Naive thymus-derived CD4-positive, alpha-beta T cell (primary cell): ENCODE data around the gene DCAF4. TPM values are rescaled to one million over a fixed set of nuclear protein-coding genes. Genes with fewer than 3 reads are reported as not detected.

Experiments used
- ATAC-seq: fragments of 150-1000 bp; cut with Tn5 transposase; 2 replicates; pipeline ENCODE4 v1.10.0; 2021; ENCODE audit warnings: mild to moderate bottlenecking, moderate library complexity
- CTCF ChIA-PET: fragments of 350-600 bp; sonication (Branson Sonifier 250); formaldehyde crosslinking; loops from one replicate; lab custom pipeline; 2021; ENCODE audit warnings: antibody characterized with exemption; lab: Charles Lee
- POLR2A ChIA-PET: fragments of 350-600 bp; sonication (Branson Sonifier 250); formaldehyde crosslinking; loops from one replicate; lab custom pipeline; 2021; ENCODE audit warnings: antibody characterized with exemption, inconsistent platforms; lab: Charles Lee
- DNase-seq, 9 donors: peaks; one replicate each; pipeline versions ENCODE4 v3.0.0 to v3.0.0-alpha.2; 2020 to 2022; ENCODE audit warnings: mixed read lengths in 1 of 9
- H3K27ac ChIP-seq: one replicate; pipeline ENCODE4 v1.7.0; 2013; ENCODE audit warnings: mild to moderate bottlenecking, low read depth, low read length, moderate library complexity
- H3K27me3 ChIP-seq, 2 donors: one replicate each; pipeline ENCODE4 v1.7.0; 2013; ENCODE audit warnings: low read length in 2 of 2, mild to moderate bottlenecking in 2 of 2, moderate library complexity in 2 of 2; ENCODE audit not compliant: control insufficient read depth in 2 of 2, insufficient read depth in 2 of 2
- H3K36me3 ChIP-seq, 3 experiments: 1 replicate in 2 of 3; 2 replicates in 1 of 3; pipeline ENCODE4 v1.7.0; 2013; ENCODE audit warnings: low read length in 3 of 3, mild to moderate bottlenecking in 3 of 3, moderate library complexity in 1 of 3; ENCODE audit not compliant: insufficient read depth in 3 of 3, control insufficient read depth in 2 of 3
- H3K4me1 ChIP-seq, 2 donors: one replicate each; pipeline ENCODE4 v1.7.0; 2013; ENCODE audit warnings: low read length in 2 of 2, mild to moderate bottlenecking in 2 of 2, moderate library complexity in 1 of 2; ENCODE audit not compliant: control insufficient read depth in 2 of 2, insufficient read depth in 2 of 2
- H3K4me3 ChIP-seq: 2 replicates; pipeline ENCODE4 v1.7.0; 2013; ENCODE audit warnings: mild to moderate bottlenecking, low read length
- H3K9me3 ChIP-seq, 3 experiments: 1 replicate in 2 of 3; 2 replicates in 1 of 3; pipeline ENCODE4 v1.7.0; 2013; ENCODE audit warnings: low read length in 3 of 3; ENCODE audit not compliant: control insufficient read depth in 2 of 3
- H3K27ac Mint-ChIP-seq, 9 donors: one replicate each; pipeline ENCODE4 v1.8.0; 2020 to 2022; ENCODE audit warnings: mixed read lengths in 9 of 9, mild to moderate bottlenecking in 8 of 9, moderate library complexity in 5 of 9, inconsistent platforms in 2 of 9
- H3K27me3 Mint-ChIP-seq, 5 donors: one replicate each; pipeline ENCODE4 v1.8.0; 2021 to 2022; ENCODE audit warnings: mixed read lengths in 5 of 5, mild to moderate bottlenecking in 1 of 5
- H3K36me3 Mint-ChIP-seq, 5 donors: one replicate each; pipeline ENCODE4 v1.8.0; 2020 to 2022; ENCODE audit warnings: mixed read lengths in 5 of 5, mild to moderate bottlenecking in 3 of 5, inconsistent platforms in 1 of 5
- H3K4me1 Mint-ChIP-seq, 7 donors: one replicate each; pipeline ENCODE4 v1.8.0; 2020 to 2022; ENCODE audit warnings: mixed read lengths in 7 of 7, mild to moderate bottlenecking in 3 of 7, inconsistent platforms in 1 of 7
- H3K4me3 Mint-ChIP-seq, 10 donors: one replicate each; pipeline ENCODE4 v1.8.0; 2020 to 2022; ENCODE audit warnings: mild to moderate bottlenecking in 10 of 10, mixed read lengths in 10 of 10, moderate library complexity in 6 of 10, inconsistent platforms in 2 of 10
- H3K9me3 Mint-ChIP-seq, 11 donors: one replicate each; pipeline ENCODE4 v1.8.0; 2020 to 2022; ENCODE audit warnings: mixed read lengths in 11 of 11, mild to moderate bottlenecking in 4 of 11, inconsistent platforms in 1 of 11, moderate library complexity in 1 of 11
- intact Hi-C, 2 donors: fragments of 100-400 bp; cut with micrococcal nuclease; formaldehyde crosslinking; loops; one replicate each; pipeline ENCODE4 v1.15.1; 2023
- polyA plus RNA-seq, 2 donors: library from polyadenylated mRNA; unstranded; fragments of 300-500 nt; fragmentation: Illumina TruSeq; gene quantifications; one replicate each; pipeline ENCODE4 v1.2.3, GENCODE V29; 2021
- total RNA-seq, 6 experiments: library from RNA in 5 of 6; stranded (reverse) in 5 of 6; gene quantifications; 1 replicate in 5 of 6; 2 replicates in 1 of 6; pipeline ENCODE4 v1.2.3 and lab custom pipeline; 2021 to 2026

The DCAF4 gene
- total and polyA plus RNA-seq, 7 experiments from 2014 or later: 6.8 to 37.8 (median 21.0) TPM

GRCh38 chr14:72881543-72881942 lies 44.7 kb upstream of the DCAF4 start:
- H3K9me3 Mint-ChIP-seq: peaks cover 0 to 7% (median 0%) of the 10 kb centered on the region in 11 donors
- H3K36me3 ChIP-seq: no peaks in the 10 kb centered on the region
- POLR2A ChIA-PET: no interaction called here
- H3K4me1 Mint-ChIP-seq: peaks cover 0 to 41% (median 0%) of the 10 kb centered on the region in 7 donors
- no peak overlapping the region for H3K4me3 ChIP-seq
- CTCF ChIA-PET: no interaction called here
- no peaks in the 10 kb centered on the region for H3K4me1 ChIP-seq
- ATAC-seq: no peak
- no peak overlapping the region for H3K27ac ChIP-seq
- no peaks in the 10 kb centered on the region for H3K27me3 ChIP-seq
- H3K27me3 Mint-ChIP-seq: peaks cover 0 to 9% (median 2%) of the 10 kb centered on the region in 5 donors
- no peaks in the 10 kb centered on the region for H3K9me3 ChIP-seq
- intact Hi-C loops: no loop called here
- no peak for DNase-seq
- H3K4me3 Mint-ChIP-seq: no peak overlapping the region
- H3K36me3 Mint-ChIP-seq: peaks cover 0 to 16% (median 0%) of the 10 kb centered on the region in 5 donors
- peak overlapping the region in 1 of 9 donors; percentile 27 for H3K27ac Mint-ChIP-seq

- peaks cover 0 to 17% (median 0%) of the 10 kb centered on the region in 5 donors for H3K36me3 Mint-ChIP-seq
- ChIA-PET CTCF (no interaction called here), POLR2A (no interaction called here)
These were observed 44.2 kb upstream of the DCAF4 start for GRCh38 chr14:72882047-72882446.

GRCh38 chr14:72882463-72882862 lies 43.8 kb upstream of the DCAF4 start:
- intact Hi-C loops: no loop called here
- Histone ChIP-seq H3K36me3 (no peaks in the 10 kb centered on the region), H3K9me3 (no peaks in the 10 kb centered on the region), H3K27me3 (no peaks in the 10 kb centered on the region), H3K4me3 (no peak overlapping the region), H3K27ac (no peak overlapping the region), H3K4me1 (no peaks in the 10 kb centered on the region)
- no peak overlapping the region for H3K27ac Mint-ChIP-seq
- ATAC-seq (no peak), DNase-seq (no peak)
- H3K9me3 Mint-ChIP-seq: peaks cover 0 to 7% (median 1%) of the 10 kb centered on the region in 11 donors
- CTCF ChIA-PET: no interaction called here
- peaks cover 0 to 19% (median 0%) of the 10 kb centered on the region in 5 donors for H3K36me3 Mint-ChIP-seq
- POLR2A ChIA-PET: no interaction called here
- H3K27me3 Mint-ChIP-seq: peaks cover 0 to 14% (median 2%) of the 10 kb centered on the region in 5 donors
- no peak overlapping the region for H3K4me3 Mint-ChIP-seq
- peaks cover 0 to 41% (median 0%) of the 10 kb centered on the region in 7 donors for H3K4me1 Mint-ChIP-seq

More at GRCh38 chr14:72882047-72882446, 44.2 kb upstream of the DCAF4 start:
- Mint-ChIP-seq H3K4me3 (no peak overlapping the region), H3K9me3 (peaks cover 0 to 7% (median 1%) of the 10 kb centered on the region in 11 donors), H3K27me3 (peaks cover 0 to 10% (median under 1%) of the 10 kb centered on the region in 5 donors), H3K27ac (no peak overlapping the region), H3K4me1 (peaks cover 0 to 41% (median 0%) of the 10 kb centered on the region in 7 donors)
- H3K9me3 ChIP-seq: no peaks in the 10 kb centered on the region
- no peaks in the 10 kb centered on the region for H3K27me3 ChIP-seq
- DNase-seq: no peak
- H3K27ac ChIP-seq: no peak overlapping the region
- H3K4me1 ChIP-seq: no peaks in the 10 kb centered on the region
- H3K4me3 ChIP-seq: no peak overlapping the region
- no peak for ATAC-seq
- intact Hi-C loops: no loop called here
- H3K36me3 ChIP-seq: no peaks in the 10 kb centered on the region

- no peak overlapping the region for H3K4me3 ChIP-seq
- ChIA-PET POLR2A (no interaction called here), CTCF (no interaction called here)
- DNase-seq (no peak), ATAC-seq (no peak)
- intact Hi-C loops: no loop called here
- no peaks in the 10 kb centered on the region for H3K27me3 ChIP-seq
- H3K27ac ChIP-seq: no peak overlapping the region
- Mint-ChIP-seq H3K36me3 (peaks cover 0 to 20% (median 0%) of the 10 kb centered on the region in 5 donors), H3K9me3 (peaks cover 0 to 7% (median 1%) of the 10 kb centered on the region in 11 donors), H3K27ac (no peak overlapping the region), H3K4me1 (peaks cover 0 to 42% (median 0%) of the 10 kb centered on the region in 7 donors), H3K27me3 (peaks cover 0 to 15% (median 2%) of the 10 kb centered on the region in 5 donors), H3K4me3 (no peak overlapping the region)
- H3K9me3 ChIP-seq: no peaks in the 10 kb centered on the region
- H3K36me3 ChIP-seq: no peaks in the 10 kb centered on the region
- no peaks in the 10 kb centered on the region for H3K4me1 ChIP-seq
These were observed 43.2 kb upstream of the DCAF4 start for GRCh38 chr14:72883109-72883508.

- H3K4me1 Mint-ChIP-seq: peaks cover 0 to 46% (median 0%) of the 10 kb centered on the region in 7 donors
- Histone ChIP-seq H3K36me3 (no peaks in the 10 kb centered on the region), H3K27ac (no peak overlapping the region), H3K4me3 (no peak overlapping the region), H3K9me3 (no peaks in the 10 kb centered on the region), H3K4me1 (no peaks in the 10 kb centered on the region), H3K27me3 (no peaks in the 10 kb centered on the region)
- no peak for ATAC-seq
- CTCF ChIA-PET: interaction anchor here (0.8 kb wide), 1 partner anchor 21 kb away, joined by 3 read pairs; no protein-coding TSS in a partner anchor
- H3K36me3 Mint-ChIP-seq: peaks cover 0 to 23% (median 0%) of the 10 kb centered on the region in 5 donors
- H3K27me3 Mint-ChIP-seq: peaks cover 0 to 22% (median 2%) of the 10 kb centered on the region in 5 donors
- intact Hi-C loops: no loop called here
- H3K9me3 Mint-ChIP-seq: peaks cover 0 to 7% (median 1%) of the 10 kb centered on the region in 11 donors
- H3K4me3 Mint-ChIP-seq: peak overlapping the region in 1 of 10 donors; percentile 31
- peak in 1 of 9 donors; percentile 23 for DNase-seq
- peak overlapping the region in 1 of 9 donors; percentile 30 for H3K27ac Mint-ChIP-seq
- POLR2A ChIA-PET: no interaction called here
These were observed 42.3 kb upstream of the DCAF4 start for GRCh38 chr14:72883961-72884360.

GRCh38 chr14:72884386-72884785 lies 41.9 kb upstream of the DCAF4 start:
- DNase-seq: no peak
- Mint-ChIP-seq H3K4me1 (peaks cover 0 to 46% (median 0%) of the 10 kb centered on the region in 7 donors), H3K27ac (no peak overlapping the region), H3K36me3 (peaks cover 0 to 23% (median 0%) of the 10 kb centered on the region in 5 donors), H3K27me3 (peaks cover 0 to 27% (median 4%) of the 10 kb centered on the region in 5 donors), H3K9me3 (peaks cover 0 to 7% (median 1%) of the 10 kb centered on the region in 11 donors), H3K4me3 (no peak overlapping the region)
- Histone ChIP-seq H3K27me3 (no peaks in the 10 kb centered on the region), H3K9me3 (no peaks in the 10 kb centered on the region), H3K36me3 (no peaks in the 10 kb centered on the region), H3K4me1 (no peaks in the 10 kb centered on the region), H3K4me3 (no peak overlapping the region), H3K27ac (no peak overlapping the region)
- CTCF ChIA-PET: interaction anchor here (0.8 kb wide), 1 partner anchor 21 kb away, joined by 3 read pairs; no protein-coding TSS in a partner anchor
- intact Hi-C loops: no loop called here
- no peak for ATAC-seq
- POLR2A ChIA-PET: no interaction called here

GRCh38 chr14:72887514-72887913 lies 38.8 kb upstream of the DCAF4 start:
- Histone ChIP-seq H3K27me3 (peaks cover 0 to 6% of the 10 kb centered on the region in 2 donors), H3K9me3 (no peaks in the 10 kb centered on the region)

More at GRCh38 chr14:72887514-72887913, 38.8 kb upstream of the DCAF4 start:
- Histone ChIP-seq H3K36me3 (no peaks in the 10 kb centered on the region), H3K4me3 (no peak overlapping the region), H3K27ac (no peak overlapping the region), H3K4me1 (peaks cover 8 to 10% of the 10 kb centered on the region in 2 donors)
- CTCF ChIA-PET: no interaction called here
- no peak overlapping the region for H3K4me3 Mint-ChIP-seq
- H3K27me3 Mint-ChIP-seq: peaks cover 12 to 53% (median 19%) of the 10 kb centered on the region in 5 donors
- DNase-seq (no peak), ATAC-seq (no peak)
- H3K36me3 Mint-ChIP-seq: peaks cover 0 to 17% (median 0%) of the 10 kb centered on the region in 5 donors
- POLR2A ChIA-PET: no interaction called here
- H3K4me1 Mint-ChIP-seq: peaks cover 4 to 33% (median 9%) of the 10 kb centered on the region in 7 donors
- peaks cover 0 to 7% (median 1%) of the 10 kb centered on the region in 11 donors for H3K9me3 Mint-ChIP-seq
- intact Hi-C loops: no loop called here
- H3K27ac Mint-ChIP-seq: no peak overlapping the region
